Activated CD4-positive, CD25-positive, alpha-beta regulatory T cell treated with anti-CD3 and anti-CD28 coated beads, Interleukin-2, amount 50 U/mL, for 16 hours (primary cell): ENCODE data around the gene P4HA3.

Experiments used
- DNase-seq: peaks from one replicate; pipeline ENCODE4 v3.0.0-alpha.2; 2020; ENCODE audit warnings: low read depth, low spot score

The P4HA3 gene

DNA sequence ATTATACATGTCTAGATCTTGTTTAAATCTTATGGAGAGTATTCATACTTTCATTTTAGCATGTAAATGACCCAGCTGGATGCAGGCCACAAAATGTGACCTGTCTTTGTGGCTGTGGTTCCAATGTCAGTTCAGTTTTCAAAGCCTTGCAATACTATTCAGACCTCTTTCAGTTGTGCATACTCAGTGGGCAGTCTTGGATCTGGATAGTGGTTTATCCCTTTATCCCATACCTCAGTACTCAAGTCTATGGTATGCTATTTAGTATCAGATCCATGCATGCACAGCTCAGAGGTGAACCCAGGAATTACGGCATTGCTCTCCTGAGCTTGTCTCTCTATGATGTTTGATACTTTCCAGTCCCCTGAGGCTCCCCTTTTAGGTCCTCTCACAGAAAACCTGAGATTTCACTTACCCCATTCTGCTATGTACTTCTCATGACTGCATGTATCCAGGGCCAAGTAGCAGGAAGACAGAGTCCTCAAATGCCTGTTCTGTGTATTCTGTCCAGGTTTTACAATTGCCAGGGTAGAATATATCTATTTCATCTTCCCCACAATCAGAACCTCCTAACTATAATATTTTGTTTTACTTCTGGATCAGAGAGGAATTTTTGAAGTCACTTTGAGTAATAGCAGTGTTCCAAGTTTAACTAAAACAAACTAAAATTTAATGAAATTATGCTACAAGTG lies 6.9 kb upstream of the P4HA3 start:
- no peak for DNase-seq

DNA sequence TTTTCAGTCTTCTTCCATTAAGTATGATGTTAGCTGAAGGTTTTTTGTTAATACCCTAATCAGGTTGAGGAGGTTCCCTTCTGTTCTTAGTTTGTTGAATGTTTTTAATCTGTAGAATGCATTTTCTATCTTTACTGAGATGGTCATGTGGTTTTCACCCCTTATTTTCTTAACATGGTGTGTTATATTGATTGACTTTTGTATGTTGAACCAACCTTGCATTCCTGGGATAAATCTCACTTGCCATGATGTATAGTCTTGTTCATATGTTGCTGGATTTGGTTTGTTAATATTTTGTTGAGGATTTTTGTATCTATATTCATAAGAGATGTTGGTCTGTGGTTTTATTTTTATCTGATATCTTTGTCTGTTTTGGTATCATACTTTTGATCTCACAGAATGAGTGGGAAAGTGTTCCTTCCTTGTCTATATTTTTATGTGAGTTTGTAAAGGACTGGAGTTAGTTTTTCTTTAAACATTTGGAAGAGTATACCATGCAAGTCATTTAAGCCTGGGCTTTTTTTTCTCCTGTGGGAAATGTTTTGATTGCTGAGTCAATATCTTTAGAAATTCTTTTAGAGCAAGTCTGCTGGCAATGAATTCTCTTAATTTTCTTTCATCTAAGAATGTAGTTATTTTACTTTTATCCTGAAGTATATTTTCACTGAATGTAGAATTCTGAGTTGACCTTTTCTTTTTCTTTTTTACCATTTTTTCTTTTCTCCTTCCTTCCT lies 5.5 kb upstream of the P4HA3 start:
- DNase-seq = no peak

DNA sequence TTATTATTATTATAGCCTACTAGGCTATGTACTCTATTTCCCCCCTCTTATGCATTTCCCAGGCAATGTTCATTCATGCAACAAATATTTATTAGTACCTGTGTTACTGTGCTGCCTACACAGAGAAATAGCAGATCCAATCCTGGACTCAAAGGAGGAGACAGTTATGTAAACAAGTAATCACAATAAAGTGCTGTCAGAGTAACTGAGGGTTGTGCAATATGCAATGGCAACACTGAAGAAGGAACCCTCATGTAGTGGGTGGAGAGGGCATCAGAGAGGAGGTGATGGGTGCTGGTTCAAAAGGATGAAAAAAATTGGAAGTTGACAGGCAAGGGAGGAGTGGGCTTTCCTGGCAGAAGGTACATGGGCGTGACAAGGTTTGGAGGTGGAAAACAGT lies 886 bp upstream of the P4HA3 start:
- DNase-seq = no peak

DNA sequence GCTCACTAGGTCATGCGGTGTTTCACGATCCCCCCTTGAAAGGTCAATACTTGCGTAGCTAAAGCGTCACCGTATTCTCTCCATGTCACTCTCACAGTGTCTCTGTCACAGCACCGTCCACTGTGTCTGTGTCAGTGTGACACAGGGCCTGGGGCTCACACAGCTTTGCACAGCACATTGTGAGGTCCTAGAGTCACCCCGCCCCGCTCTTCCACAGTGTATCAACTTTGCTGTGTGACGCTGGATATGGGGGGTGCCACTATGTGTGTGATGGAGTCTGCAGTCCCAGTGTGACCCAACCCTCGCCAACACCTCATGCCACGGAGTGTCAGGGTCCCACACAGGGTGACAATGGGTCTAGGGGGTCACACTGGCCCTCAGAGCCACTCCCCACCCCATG lies 583 bp downstream of the P4HA3 start:
- DNase-seq = no peak

DNA sequence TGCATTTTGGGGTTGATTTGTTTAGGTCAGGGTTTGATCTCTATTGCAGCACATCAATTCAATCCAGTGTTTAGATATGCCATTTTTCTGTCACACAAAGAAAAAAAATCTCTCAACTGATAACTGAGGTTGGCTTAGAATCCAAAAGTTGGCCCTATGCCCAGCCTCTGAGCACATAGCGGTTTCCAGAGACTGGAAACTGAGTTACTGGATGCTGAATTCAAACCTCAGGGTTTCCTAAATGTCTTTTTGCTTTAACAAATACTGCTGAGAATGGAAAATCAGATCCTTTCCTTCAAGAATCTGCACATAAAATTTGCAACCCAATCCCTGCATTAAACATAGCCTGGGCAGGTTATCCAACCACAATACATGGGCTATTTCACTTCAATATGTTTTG lies 4.0 kb downstream of the P4HA3 start:
- DNase-seq = no peak

DNA sequence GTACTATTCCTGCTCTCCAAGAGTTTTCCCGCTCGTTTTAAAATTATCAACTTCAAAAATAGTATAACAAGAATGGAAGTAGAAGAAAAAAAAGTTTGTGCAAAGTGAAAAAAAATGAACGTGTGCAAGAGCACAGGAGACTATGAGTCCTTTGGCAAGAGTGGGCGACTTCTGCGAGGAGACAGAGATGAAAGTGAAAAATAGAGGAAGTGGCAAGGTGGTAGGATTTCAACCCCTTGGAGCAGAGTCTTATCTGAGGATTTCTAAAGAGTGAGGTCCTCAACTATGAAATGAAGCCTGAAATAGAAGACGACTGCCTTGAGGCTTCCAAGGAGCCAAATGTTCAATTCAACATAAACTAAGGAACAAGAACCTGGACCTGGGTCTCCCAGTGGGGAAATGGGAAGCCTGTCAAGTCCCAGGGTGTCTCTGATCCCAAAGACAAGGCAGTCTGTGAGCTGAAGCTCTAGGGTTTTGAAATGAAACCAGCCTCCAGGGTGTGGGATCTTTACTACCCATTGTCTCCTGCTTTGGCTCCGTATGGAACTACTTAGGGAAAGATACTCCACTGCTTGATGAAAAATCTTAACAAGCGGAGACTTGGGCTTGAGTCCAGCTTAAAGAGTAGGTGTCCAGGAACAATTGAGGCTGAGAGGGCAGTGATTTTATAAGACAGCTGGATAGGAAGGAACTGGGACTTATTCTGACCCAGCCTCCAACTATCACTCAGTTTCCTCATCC lies 4.8 kb downstream of the P4HA3 start:
- DNase-seq = no peak

DNA sequence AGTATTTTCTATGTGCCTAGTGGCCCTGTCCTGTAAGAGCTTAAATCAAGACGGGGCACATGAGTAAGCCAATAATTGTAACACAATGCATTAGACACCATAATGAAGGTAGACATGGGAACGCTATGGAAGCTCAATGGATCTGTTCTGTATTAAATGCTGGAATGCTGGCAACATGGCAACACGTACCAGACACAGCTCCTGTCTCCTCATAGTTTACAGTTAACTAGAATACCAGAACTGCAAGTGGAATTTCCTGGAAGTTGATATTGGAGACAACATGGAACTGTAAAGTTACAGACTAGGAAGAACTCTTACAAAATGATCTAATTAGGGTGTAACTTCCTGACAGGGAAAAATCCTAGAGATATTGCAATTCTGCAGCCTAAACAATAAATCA lies 12.4 kb downstream of the P4HA3 start:
- no peak for DNase-seq

DNA sequence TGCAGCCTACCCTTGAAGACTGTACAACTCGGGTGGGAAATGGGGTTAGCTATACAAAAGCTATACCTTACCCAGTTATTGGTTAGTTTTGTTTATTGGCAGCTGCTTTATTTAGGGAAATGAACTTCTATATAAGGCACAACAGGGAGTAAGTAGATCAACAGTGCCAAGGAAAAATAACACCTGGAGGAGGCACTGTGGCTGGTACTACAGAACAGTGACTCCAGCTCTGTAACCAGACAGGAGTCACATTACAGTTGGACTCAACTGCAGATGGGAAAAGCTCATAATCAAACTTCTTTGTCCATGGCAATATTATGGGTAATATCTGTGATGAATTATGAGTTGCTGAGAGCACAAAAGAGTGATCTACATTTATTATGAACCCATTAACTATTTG lies 14.0 kb downstream of the P4HA3 start:
- no peak for DNase-seq

DNA sequence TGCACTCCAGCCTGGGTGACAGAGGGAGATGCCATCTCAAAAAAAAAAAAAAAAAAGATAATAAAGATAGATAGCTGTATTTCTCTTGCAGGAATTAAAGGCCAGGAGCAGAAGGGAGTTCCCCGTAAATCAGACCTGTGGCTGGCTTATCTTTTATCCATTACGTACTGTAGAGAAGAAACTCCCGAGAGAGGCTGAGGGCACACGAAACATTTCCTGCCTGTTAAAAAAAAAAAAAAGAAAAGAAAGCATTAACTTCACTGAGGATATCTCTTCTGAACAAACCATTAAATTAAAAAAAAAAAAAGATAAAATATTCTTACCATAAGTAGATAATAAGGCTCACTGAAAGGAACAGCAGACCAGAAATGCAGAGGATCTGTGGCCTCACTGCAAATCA lies 22.5 kb downstream of the P4HA3 start:
- no peak for DNase-seq

DNA sequence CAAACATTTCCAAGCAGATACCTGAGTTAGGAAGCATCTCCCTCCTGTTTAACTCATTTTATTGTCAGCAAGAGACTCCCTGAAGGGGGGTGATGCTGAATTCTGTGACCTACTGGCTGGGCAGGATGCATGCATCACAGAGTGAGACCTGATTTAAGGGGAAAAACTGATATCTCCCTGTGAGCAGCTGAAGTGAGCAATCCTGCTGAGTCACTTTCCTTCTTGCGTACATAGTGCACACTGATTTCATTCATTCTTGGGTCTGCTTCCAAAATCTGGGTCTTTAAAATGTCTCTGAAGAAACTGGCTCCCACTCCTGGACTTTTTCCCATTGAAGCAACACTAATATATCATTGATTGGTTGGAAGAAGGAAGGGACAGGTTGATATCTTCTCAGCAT lies 23.3 kb downstream of the P4HA3 start:
- DNase-seq = no peak

DNA sequence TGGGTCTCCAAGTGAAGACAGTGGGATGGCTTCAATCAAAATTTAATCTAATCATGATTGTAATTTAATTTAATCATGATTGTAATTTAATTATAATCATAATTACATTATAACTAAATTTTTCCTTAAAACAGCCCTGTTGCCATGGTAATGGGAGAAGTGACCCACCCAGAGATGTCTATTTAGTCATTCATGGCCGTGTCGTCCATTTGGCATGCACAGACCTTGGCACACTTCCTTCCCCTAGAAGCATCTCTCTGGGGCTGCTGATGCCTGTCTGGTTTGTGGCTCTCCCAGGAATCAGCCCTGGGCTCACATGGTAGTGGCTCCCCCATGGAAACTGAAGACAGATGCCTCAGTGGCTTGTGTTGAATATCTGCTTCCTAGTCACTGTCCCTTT lies 27.0 kb downstream of the P4HA3 start:
- DNase-seq = no peak

DNA sequence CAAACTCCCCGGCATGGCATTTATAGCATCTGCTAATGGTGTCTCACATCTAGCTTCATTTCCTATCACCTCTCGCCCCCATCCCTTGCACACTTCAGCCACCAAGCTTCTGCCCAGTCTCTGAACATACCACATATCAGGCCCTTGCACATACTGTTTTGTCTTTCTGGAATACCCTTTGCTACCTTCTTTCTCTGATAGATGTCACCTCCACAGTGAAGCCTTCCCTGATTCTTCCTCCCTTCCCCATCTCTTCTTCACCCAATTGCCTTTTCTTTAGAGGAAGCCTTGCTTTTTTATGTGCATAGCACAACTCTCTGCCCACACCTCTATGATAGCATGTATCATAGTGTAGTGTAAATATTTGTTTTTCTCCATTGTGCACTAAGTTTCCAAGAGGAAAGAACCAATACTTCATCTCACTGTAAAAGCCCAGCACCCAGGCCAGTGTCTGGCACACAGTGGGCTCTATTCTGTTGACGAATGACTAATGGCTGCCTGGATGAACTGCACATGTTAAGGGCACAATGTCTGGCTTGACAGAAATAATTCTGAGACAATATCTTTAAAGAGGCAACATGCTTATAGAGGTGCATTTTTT lies 27.8 kb downstream of the P4HA3 start:
- no peak for DNase-seq

DNA sequence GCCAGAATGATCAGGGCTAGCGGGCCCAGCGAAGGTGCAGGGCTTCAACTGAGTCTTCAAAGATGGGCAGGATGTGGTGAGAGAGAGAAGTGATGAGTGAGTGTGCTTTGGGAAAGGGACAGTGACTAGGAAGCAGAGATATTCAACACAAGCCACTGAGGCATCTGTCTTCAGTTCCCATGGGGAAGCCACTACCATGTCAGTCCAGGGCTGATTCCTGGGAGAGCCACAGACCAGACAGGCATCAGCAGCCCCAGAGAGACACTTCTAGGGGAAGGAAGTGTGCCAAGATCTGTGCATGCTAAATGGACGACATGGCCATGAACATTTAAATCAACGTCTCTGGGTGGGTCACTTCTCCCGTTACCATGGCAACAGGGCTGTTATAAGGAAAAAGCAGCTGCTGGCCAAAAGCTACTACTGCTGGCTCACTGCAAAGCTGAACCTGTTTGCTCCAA lies 28.5 kb downstream of the P4HA3 start:
- DNase-seq = no peak

DNA sequence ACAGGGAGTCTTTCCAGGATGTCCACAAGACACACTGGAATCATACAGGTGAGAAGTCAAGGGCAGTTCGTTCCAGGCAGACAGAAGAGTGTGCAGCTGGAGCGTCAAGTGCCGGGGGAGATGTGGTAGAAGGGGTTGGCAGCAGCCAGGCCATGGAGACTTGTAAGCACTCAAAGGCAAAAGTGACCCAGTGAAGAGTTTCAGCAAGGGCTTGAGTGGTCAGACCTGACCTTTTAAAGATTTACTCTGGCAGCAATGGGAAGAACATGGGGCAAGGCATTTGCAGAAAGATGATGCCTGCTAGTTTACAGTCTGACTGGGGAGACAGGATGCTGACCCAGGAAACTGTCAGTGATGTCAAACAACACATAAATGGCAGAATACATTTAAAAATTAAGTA lies 29.0 kb downstream of the P4HA3 start:
- DNase-seq = no peak

DNA sequence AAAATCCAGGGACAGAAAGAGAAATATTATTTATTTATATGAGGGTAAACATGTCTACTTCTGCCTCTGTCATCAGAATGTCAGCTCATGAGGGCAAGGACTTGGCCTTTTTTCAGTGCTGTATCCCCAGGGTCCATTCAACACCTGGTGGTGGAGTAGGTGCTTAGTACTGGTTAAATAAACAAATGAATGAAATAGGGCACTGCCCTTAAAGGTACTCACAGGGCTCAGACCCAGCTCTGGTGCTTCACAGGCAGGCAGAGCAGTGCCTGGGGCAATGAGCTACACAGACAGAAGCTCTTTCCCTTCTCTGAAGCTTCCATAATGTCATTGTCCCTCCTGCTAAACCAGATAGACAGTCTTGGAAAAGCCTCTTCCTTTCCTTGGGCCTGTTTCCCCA lies 30.9 kb downstream of the P4HA3 start:
- DNase-seq = no peak

DNA sequence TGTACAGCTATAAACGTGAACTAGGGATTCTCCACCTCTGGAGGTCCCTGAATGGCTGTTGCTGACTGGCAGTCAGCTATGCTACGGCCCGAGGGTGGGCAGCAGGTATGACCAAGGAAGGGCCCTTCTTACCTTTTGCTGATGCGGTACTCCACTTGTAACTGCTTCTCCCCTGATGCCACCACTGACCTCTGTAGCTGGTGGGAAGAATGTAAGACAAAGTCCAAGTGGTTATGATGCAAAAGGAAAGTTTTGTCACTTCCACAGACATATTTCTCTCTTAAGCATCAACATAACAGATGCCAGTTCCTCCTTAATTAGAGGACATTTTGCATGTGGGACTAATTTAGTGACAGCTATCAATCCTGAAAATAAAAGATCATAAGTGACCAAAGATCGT lies 32.2 kb downstream of the P4HA3 start:
- no peak for DNase-seq

DNA sequence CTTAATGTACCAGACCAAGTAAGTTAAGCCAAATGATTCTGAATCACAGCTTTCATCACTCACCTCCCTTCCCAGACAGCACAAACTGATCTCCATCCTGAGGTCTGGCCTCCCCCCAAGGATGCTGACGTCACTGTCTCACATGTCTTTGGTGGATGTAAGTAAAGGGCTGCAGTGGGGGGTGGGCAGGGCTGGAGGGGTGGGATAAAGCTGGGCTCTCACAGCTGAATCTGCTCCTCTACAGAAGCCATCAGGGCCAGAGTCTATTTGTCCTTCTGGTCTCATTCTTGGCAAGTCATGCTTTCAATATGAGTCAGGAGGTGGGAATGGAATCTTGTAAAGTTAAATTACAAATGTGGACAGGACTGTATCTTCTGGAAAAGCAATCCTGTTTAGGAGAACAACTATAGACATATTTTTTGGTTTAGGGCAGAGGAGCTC lies 32.7 kb downstream of the P4HA3 start:
- DNase-seq = no peak

DNA sequence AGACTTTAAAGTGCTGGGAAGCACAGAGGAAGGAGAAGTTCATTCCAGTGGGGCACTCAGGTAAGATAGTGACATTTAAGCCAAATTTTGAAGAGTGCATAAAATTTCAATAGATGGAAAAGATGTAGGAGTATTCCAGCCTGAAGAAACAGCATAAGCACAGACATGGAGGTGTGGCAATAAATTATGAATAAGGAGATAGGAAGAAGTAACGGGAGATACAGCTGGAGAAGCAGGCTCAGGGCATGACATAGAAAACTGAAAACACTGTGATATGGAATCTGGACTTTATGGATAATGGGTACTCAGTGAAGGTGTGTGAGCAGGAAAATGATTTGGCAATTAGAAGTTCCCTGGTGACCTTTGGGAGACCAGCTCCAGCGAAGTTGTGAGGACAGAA lies 33.3 kb downstream of the P4HA3 start:
- DNase-seq = no peak

DNA sequence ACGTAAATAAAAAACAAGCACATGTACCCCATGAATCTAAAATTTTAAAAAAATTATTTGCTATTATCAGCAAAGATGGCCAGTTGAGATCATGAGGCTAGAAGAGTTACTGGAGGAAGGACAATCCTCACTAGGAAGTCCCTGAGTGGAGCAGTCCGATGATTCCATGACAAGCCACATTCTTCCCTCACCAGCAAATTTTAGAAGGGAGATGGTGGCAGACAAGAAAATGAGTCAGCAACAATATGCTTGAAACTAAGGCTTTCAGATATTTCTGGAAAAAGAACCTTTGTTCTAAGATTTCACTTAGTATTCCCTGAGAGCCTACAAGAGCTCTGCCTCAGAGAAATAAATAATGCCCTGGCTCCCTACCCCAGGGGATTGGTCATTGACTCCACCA lies 34.9 kb downstream of the P4HA3 start:
- DNase-seq = no peak

DNA sequence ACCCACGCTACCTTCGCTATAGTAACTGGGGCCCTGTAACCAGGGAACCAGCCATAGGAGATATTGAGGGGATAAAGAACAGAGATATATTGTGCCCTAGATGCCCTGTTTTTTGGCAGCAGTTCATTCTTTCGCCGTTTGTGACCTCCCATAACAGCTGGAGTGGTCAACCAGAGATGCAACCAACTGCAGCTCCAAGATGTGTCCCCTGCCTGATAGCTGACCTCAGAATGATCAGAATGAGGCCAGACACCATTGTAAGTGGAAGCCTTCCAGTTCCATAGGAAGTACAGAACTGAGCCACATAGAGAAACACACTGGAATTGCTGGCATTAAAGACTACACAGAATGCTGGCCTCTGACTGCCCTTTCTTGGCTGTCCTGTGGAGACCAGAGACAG lies 39.2 kb downstream of the P4HA3 start:
- DNase-seq = no peak

DNA sequence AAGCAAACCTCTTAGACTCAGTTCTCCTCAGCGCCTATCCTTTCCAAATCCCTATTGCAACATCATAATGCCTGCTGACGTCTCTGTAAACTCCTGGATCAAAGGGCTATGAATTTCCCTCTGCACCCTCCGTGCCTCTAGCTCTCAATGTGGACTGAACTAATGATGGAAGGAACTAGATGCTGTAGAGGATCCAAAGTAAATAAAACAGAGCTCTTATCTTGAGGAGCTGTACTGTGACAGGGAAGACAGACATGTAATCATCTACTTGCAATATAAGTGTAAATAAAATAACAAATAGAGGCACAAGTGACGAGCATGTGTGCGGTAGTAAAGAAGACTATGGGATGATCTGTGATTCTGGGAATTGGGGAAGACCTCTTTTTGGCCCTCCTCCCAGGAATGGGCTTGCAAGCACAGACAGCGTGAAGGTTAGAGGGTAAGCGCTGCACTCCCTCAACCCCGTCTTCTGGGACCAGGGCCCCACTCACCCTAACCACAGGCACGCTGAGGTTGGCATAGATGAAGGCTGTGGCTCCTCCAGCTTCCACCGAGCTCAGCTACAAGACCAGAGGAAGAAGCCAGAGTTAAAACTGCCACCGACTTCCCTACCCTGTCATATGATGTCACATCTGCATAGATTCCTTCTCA lies 42.2 kb downstream of the P4HA3 start:
- no peak for DNase-seq

DNA sequence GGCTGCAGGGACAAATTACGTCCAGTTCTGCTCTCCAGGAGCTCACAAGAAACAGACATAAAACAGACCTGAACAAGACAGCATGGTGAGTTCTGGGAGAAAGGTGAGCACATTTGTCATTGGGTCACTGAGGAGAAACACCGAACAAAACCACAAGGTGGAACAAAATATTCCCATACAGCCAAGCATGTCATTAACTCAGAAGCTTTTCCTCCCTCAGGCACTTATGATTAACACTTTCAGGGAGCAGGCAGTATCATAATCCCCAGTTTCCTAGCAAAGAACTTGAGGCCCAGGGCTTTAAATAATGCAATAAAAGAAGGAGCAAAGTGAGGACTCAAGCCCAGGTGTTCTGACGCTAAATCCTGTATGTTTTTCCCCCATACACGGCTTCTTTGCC lies 43.0 kb downstream of the P4HA3 start:
- DNase-seq = no peak
